ENCODE results near the gene ESRP2. TPM values are rescaled to one million over a fixed set of nuclear protein-coding genes. Genes with fewer than 3 reads are reported as not detected.

Gene ESRP2
- total RNA-seq, 1 experiment from 2014 or later: 27.0 TPM

- no TSS peak for BruUV-seq (replicated peaks)
- in situ Hi-C loops (cut with HindIII; ENCODE audit: low pct_unique_long_range_greater_than_20kb, low sequenced_read_pairs) (no loop called here), intact Hi-C loops (cut with micrococcal nuclease; ENCODE audit: unreplicated experiment) (no loop called here)
- H3K36me3 ChIP-seq (ENCODE audit: control insufficient read depth, insufficient read depth, low read length): no peaks in the 10 kb centered on the region
- TF ChIP-seq CTCF (IDR thresholded peaks at IDR 0.05) (no peak), SIN3A (IDR thresholded peaks at IDR 0.05; ENCODE audit: borderline replicate concordance, insufficient read depth, low read depth, low read length) (no peak), TCF7L2 (IDR thresholded peaks at IDR 0.05; ENCODE audit: low read depth, low read length) (no peak), POLR2AphosphoS5 (IDR thresholded peaks at IDR 0.05; ENCODE audit: low read depth, low read length) (no peak), REST (IDR thresholded peaks at IDR 0.05; ENCODE audit: insufficient read depth in 1 of 2, low read depth in 2 of 2, low read length in 1 of 2) (no peak)
- H3K4me3 ChIP-seq (ENCODE audit: low read depth in 2 of 2, low read length in 2 of 2): no peak overlapping the region
- peaks cover 11% of the 10 kb centered on the region for H3K4me1 ChIP-seq (ENCODE audit: control insufficient read depth, insufficient read depth, low read length)
- no peaks in the 10 kb centered on the region for H3K27me3 ChIP-seq (ENCODE audit: control insufficient read depth, insufficient read depth, low read length)
- ATAC-seq: peak; percentile 77
- no peaks in the 10 kb centered on the region for H3K9me3 ChIP-seq (ENCODE audit: control insufficient read depth, insufficient read depth, low read depth, low read length)
- no peak overlapping the region for H3K27ac ChIP-seq (ENCODE audit: low read length)
- DNase-seq (ENCODE audit: low read depth, low spot score): no peak
- ChIA-PET CTCF (interaction anchor here (0.8 kb wide), 1 partner anchor 99 kb away, joined by 3 read pairs; no protein-coding TSS in a partner anchor), POLR2A (no interaction called here)
Observed at GRCh38 chr16:68200088-68200783, 35.7 kb downstream of the ESRP2 start.

- intact Hi-C loops (cut with micrococcal nuclease; ENCODE audit: unreplicated experiment) (no loop called here), in situ Hi-C loops (cut with HindIII; ENCODE audit: low pct_unique_long_range_greater_than_20kb, low sequenced_read_pairs) (no loop called here)
- TF ChIP-seq REST (IDR thresholded peaks at IDR 0.05; ENCODE audit: insufficient read depth in 1 of 2, low read depth in 2 of 2, low read length in 1 of 2) (no peak), CTCF (IDR thresholded peaks at IDR 0.05) (no peak), TCF7L2 (IDR thresholded peaks at IDR 0.05; ENCODE audit: low read depth, low read length) (no peak), POLR2AphosphoS5 (IDR thresholded peaks at IDR 0.05; ENCODE audit: low read depth, low read length) (no peak), SIN3A (IDR thresholded peaks at IDR 0.05; ENCODE audit: borderline replicate concordance, insufficient read depth, low read depth, low read length) (no peak)
- ChIA-PET CTCF (no interaction called here), POLR2A (interaction anchor here (0.6 kb wide), 1 partner anchor 77 kb away, joined by 5 read pairs; no protein-coding TSS in a partner anchor)
- Histone ChIP-seq H3K27me3 (ENCODE audit: control insufficient read depth, insufficient read depth, low read length) (no peaks in the 10 kb centered on the region), H3K27ac (ENCODE audit: low read length) (no peak overlapping the region), H3K36me3 (ENCODE audit: control insufficient read depth, insufficient read depth, low read length) (no peaks in the 10 kb centered on the region), H3K4me1 (ENCODE audit: control insufficient read depth, insufficient read depth, low read length) (peaks cover 11% of the 10 kb centered on the region), H3K9me3 (ENCODE audit: control insufficient read depth, insufficient read depth, low read depth, low read length) (no peaks in the 10 kb centered on the region), H3K4me3 (ENCODE audit: low read depth in 2 of 2, low read length in 2 of 2) (no peak overlapping the region)
- DNase-seq (ENCODE audit: low read depth, low spot score) (no peak), ATAC-seq (no peak)
- no TSS peak for BruUV-seq (replicated peaks)
Observed at GRCh38 chr16:68197250-68197649, 38.7 kb downstream of the ESRP2 start.
